Stimulated activated CD4-positive, alpha-beta T cell treated with anti-CD3 and anti-CD28 coated beads, Interleukin-1b, Interleukin-23, amount 100 ng/mL, for 1 hour (primary cell): ENCODE measurements around the gene RRP1.

ENCODE experiments used
- DNase-seq, 2 donors: peaks; one replicate each; pipeline ENCODE4 v3.0.0-alpha.2; 2020; ENCODE audit warnings: low read depth in 2 of 2

Gene RRP1

DNA sequence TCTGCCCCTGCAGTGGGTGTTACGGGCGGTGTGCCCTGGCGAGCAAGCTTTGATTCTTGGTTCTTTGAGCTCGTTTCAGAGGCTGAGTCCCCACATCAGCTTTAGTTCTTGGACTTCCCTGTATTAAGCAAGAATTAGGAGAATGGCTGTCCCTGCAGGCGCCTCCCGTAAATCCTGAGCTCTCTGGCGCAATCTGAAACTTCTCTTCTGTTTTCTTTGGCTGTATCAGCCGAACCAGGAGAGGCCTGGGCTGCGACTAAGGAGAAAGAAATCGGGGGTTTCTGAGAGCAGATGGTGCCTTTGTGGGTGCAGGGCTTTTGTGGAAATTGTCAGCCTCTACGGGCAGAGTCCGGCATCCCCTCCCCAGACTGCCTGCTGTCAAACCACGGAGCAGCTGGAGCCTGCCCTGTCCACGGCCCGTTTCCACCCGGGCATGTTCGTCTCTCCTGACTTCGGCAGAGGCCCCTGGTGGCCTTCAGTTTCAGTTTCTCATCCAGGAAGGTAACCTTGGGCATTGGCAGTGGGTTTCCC lies 31.2 kb upstream of the RRP1 start:
- no peak for DNase-seq

DNA sequence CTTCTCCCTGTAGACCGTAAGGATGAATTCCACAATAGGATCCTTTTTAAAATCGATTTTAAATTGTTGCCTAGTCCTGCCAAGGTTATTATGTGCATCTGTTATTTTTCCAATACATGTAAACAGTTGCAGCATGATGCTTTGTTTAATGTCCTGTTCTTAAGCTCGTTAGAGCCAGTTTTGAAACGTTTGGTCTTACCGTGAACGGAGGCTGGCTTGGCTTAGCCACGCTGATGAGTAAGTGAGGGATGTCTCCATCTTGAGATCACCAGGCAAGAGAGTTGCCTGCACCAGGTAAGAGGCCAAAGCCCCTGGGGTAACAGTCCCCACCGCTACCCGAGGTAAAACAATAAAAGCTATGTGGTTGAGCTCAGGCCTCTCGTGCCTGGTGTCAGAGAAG lies 30.6 kb upstream of the RRP1 start:
- no peak for DNase-seq

DNA sequence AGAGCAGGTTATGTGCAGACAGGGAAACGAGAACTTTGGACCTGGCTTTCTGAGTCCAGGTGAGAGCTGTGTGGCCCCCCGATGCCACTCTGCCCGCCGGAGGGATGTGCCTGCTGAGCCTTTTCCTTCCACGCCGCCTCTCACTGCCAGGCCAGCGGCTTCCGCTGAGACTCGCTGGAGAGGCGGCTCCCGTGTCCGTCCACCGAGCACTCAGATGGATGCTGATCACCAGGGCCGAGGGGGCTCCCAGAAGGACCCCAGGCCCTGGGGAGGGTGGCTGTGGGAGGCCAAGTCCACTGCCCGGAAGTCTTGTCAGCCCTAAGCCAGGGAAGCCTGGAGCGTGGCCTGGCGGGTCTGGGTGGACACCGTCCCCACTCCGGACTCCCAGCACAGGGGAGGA lies 29.7 kb upstream of the RRP1 start:
- DNase-seq = no peak

DNA sequence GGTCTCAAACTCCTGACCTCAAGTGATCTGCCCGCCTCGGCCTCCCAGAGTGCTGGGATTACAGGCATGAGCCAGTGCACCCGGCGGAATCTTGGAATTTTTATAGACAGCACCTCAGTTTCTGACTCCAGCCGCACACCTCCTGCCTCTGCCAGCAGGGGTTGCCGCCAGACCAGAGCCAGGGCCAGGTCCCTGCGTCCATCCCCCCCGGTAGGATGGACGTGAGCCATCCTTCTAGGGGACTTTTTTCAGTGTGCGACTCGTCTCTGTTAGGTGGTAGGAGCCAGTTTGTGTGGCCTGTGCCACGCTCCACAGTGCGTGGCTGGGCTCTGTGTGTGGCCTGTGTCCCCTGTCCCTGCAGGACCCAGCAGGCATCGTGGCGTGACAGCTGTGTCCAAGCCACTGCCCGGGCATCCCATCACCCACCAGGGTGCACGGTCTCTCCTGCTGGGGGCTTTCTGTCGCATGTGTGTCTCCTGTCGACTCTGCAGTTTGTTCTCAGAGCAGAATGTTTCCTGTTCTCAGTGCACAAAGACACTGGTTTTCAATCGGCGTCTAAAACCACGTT lies 28.9 kb upstream of the RRP1 start:
- DNase-seq = no peak

DNA sequence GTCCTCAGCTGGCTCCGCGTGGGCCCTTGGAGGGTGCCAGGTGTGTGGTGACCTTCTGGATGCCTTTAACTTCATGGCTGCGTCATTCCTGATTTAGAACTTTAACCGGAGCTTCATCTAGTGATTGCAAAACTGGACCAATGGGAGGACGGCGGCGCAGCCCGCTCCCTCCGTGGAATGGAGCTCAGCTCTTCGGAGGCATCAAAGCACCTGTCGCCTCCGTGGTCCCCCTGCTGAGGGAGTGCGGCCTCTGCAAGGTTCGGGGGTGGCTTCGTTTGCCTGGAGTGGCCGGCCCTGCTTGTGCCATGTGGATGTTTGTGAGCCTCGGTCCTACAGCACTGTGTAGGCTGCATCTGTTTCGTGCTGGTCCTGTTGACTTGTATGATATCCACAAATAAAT lies 27.5 kb upstream of the RRP1 start:
- no peak for DNase-seq

DNA sequence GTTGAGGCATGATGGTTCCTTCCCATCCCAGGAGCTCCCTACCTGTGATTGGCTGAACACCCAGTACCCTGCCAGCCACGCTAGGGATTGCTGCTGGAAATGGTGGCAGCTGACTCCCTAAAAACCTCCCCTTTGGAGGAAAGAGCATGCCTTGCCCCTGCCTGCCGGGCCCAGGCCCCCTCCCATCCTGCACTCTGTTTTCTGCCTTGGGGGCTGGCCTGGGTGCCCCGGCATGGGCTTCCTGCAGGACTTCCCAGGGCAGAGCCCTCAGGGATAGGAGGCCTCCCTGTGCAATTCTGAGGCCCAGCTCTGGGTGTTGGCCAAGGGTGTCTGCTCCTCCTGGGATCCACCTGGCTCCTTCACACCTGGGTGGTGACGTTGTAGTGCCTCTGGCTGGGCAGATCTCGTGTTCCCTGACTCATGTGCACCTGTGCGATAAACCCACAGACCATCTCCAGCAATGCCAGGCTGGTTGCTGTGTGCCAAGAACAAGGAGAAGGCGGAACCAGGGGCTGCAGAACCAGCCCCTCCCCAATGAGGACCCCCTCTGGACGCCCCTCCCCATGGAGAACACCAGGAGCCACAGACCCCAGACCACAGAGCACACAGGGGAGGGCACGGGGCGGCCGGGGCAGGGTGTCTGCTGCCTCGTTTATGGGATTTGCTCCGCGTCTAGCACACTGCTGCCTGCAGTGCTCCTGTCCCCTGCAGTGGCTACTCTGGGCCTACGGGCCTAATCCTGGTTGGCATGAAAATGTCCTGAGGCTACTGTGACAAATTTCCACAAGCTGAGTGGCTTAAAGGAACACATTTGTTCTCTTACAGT lies 26.9 kb upstream of the RRP1 start:
- DNase-seq = no peak

DNA sequence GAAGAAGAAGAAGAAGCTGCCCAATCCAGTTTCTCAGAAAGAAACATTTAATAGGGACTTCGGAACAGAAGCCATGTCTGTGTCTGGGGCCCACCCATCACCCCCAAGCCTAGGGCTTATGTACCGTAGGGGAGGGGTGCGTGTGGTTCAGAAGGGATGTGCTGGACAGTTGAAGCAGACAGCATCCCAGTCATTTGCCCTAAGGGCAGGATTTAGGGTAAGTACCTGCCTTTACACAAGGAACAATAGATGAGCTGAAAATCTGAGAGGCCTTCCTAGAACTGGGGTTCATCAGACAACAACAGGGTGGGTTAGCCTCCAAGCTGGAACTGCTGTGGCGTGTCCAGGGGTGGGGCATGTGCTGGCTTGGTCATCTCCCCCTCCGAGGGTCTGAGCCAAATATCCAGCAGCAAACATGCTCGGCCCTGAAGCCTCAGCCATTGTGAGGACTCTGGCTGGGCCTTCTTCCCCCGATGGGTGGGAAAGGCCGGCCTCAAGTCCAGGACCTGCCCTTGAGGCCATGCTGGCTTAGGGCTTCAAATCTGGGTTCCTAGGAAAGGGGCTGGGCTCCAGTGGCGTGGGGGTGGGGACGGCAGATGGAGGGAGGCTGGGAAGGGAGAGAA lies 25.4 kb upstream of the RRP1 start:
- DNase-seq = no peak

DNA sequence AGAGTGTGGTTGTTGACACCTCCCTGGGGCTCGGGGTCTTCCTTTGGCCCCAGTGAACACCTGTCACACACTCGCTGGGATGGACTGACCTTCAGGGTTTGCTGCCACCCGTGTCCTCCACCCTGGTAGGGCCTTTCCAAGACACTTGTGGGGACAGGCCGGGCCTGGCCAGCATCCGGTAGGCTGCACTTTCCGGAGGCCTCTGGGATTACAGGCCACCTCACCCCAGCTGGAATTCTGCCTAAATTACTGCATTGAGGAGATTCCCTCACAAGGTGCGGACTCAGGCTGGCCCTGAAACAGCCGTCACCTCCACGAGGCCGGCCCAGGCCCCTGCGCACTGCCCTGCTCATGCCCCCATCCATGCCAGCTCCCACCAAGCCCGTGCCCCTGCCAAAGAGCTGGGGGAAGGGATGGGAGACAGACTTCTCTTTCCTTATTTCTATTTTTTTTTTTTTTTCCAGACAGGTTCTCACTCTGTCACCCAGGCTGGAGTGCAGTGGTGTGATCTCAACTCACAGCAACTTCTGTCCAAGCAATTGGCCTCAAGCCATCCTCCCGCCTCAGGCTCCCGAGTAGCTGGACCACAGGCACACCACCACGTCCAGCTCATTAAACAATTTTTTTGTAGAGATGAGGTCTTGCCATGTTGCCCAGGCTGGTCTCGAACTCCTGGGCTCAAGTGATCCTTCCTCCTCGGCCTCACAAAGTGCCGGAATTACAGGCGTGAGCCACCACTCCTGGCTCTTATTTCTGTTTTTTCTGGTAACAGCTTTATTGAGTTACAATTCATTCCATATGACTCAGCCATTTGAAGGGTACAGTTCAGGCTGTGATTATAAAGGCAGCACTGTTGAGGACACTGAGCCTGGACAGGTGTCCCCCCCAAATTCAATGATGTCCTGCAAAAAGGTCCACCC lies 24.5 kb upstream of the RRP1 start:
- no peak for DNase-seq

DNA sequence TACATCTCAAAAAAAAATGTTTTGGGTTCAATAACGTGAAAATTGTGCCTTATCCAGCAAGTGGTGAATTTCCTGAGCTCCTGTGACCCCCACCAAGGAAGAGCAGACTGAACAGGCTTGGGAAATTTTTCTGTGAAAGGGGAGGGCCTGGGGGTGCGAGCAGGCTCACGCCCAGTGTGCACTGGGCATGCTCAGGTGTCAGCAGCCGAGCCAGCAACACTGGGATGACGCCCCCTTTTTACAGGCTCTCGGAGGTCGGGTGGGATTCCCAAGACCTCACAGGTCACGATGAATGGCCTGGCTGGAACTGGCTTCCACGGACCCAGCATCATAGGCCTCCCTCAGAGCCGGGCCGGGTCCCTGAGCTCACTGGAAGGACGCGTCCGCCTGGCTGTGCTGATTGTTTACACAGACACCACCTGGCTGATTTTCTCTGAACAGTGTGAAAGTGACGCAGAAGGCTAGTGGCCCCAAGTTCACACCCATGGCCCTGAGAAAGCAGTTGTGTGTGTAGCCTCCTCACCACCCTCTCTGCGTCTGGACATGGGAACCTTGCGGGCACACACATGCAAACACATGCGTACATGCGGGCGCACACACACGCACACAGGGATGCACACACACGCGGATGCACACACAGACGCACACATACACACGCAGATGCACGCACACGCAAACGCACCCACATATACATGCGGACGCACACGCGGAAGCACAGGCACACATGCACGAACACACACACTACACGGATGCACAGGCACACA lies 22.5 kb upstream of the RRP1 start:
- DNase-seq = no peak

DNA sequence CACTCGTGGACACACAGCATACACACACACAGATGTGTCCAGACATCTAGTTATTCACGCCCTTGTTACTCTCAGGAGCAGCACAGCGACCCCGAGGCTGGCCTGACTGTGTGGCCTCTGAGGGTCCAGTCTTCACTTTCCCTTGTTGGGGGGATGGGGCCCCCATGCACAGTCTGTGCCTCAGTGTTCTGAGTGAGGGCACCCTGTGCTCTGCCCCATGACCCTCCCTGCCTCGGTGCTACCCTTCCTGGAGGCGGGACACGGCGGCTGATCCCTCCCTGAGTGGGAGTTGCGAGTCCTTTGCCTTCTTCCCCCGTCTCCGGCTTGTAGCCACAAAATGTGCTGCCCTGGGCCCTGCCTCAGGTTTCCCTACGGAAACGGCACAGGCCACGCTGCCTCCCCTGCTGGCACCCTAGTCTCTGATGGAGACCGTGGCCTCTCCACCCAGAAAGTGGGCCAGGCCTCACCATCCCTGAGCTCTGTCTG lies 21.8 kb upstream of the RRP1 start:
- DNase-seq = no peak

DNA sequence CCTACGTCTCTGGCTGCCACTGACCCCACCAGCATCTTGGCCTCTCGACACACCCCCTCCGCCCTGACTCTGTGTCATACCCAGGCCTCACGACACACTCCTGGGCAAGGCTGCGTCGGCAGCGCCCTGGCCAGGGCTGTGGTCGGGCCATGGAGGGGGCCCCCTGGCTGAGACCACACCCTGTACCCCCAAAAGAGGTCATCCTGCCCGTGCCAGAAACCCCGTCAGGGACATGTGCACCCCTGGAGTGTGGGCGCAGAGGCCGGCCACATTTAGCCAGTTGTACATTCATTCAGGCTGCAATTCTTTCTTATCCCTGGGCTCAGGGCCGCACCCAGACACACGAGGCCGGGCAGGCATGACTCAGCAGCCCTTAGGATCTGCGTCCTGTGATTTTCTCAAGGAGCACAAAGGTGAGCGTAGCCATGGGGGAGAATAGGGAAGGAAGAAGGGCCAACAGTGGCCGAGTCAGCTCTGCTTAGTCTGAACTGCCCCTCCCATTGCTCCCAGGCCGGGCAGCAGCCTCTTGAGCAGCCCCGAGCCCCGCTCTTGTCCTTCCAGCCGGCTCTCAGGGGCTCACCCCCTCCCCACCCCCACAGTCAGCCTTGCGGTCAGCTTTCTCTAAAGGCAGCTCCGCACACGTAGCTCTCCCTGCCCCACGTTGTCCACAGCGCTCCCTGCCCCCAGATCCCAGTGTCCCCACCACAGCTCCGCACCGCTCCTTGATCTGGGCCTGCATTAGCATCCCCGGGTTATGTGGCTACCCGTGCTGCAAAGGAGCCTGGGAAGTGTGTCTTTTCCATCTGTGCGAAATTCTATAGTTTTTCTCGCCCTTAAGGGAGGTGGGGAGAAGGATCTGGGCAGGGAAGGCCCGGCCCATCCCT lies 21.2 kb upstream of the RRP1 start:
- DNase-seq = no peak

DNA sequence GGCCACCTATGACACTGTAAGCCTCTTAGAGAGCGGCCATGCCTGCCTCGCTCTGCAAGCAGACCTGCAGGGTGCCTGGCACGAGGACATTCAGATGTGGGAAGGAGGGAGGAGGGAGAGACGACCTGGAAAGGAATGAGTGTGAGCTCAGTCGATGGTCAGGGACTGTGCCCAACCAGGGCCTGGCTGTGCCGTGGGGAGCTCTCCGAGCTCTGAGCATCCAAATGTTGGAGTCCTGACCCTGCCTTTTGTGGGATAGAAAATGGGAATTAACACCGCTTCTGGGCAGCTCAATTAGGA lies 20.6 kb upstream of the RRP1 start:
- no peak for DNase-seq

DNA sequence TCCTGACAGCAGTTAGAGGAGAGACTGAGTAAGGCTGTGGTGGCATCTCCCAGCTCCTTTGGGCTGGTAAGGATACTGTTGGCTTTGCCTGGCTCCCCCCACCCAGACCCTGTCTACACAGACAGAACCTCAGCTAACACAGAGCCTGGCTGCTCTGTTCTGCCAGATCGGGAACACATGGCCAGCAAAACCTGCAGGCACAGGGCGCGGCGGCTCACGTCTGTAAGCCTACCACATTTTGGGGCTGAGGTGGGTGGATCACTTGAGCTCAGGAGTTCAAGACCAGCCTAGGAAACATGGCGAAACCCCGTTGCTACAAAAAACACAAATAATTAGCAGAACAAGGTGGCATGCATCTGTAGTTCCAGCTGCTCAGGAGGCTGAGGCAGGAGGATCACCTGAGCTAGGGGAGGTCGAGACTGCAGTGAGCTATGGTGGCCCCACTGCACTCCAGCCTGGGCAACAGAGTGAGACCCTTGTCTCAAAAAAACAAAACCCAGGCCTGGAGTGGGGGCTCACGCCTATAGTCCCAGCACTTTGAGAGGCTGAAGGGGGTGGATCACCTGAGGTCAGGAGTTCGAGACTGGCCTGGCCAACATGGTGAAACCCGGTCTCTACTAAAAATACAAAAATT lies 19.9 kb upstream of the RRP1 start:
- no peak for DNase-seq

DNA sequence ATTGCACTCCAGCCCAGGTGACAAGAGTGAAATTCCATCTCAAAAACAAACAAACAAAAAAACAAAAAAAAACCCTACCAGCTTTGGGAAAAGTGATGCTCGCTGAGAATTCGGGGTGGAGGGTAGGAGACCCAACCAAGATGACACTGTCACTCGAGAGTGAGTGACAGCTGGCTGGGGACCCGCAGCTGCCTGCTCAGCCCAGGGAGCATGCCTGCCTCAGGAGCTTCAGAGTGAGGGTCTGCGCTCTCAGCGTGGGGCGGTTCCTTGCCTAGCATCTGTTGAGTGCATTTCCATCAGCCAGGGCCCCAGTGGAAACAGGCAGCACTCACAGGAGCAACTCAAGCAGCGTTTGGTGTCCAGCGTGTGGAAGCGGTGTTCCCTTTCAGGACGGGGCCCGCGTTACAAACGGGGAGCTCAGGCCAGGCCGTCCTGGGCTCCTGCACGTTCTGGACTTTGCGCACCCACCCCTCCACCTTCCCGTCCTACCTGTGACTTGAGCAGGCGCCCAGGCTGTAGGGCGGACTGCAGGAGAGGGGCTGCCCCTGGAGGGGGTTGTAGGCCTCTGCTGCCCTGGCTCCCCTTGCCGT lies 19.2 kb upstream of the RRP1 start:
- DNase-seq = no peak

DNA sequence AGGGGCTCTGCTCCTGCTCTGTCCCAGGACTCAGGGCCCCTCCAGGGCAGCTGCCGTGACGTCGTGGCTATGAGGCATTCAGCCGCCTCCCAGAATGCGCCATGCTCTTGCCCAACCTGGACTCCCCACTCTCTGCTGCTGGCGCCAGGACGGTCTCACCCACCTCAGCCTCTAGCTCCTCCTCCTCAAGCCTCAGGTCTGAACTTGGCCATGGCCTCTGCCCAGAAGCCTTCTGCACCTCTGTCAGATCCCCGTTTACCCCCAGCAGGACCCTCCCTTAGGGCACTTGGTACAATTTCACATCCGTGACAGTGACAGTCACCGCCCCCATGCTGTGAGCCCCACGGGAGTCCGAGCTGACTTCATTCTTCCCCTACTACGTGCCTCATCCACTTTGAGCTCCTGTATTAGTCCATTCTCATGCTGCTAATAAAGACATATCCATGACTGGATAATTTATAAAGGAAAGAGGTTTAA lies 18.1 kb upstream of the RRP1 start:
- DNase-seq = no peak

DNA sequence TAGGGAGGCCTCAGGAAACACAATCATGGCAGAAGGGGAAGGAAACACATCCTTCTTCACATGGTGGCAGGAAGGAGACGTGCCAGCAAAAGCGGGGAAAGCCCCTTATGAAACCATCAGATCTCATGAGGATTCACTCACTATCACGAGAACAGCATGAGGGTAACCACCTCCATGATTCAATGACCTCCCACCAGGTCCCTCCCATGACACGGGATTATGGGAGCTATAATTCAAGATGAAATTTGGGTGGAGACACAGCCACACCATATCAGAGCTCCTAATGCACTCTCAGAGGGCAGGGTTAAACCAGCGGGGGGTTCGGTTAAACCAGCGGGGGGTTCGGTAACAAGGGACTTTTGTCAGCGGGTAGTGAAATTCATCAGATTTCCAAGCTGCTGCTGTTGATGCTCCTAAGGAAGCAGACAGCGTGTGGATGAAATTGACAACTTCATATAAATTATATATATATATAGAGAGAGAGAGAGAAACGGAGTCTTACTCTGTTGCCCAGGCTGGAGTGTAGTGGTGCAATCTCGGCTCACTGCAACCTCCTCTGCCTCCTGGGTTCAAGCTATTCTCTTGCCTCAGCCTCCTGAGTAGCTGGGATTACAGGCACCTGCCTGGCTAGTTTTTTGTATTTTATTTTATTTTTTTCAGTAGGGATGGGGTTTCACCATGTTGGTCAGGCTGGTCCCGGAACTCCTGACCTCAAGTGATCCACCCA lies 17.5 kb upstream of the RRP1 start:
- no peak for DNase-seq

DNA sequence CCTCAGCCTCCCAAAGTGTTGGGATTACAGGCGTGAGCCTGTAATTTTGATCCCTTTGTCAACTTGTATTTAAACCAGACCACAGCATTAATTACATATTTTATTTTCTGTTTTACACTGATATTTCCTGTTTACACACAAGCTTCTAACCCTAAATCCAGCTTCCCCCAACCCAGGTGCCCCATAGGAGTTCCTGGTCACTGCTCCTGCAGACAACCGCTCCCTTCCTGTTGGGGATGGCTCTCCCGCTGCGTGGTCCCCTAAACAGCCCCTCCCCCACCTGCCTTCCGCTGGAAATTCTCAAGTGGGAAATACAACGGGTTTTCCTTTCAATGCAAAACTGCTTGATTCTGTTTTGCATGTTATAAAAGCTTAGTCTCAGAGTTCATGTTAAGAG lies 17.0 kb upstream of the RRP1 start:
- DNase-seq = no peak

DNA sequence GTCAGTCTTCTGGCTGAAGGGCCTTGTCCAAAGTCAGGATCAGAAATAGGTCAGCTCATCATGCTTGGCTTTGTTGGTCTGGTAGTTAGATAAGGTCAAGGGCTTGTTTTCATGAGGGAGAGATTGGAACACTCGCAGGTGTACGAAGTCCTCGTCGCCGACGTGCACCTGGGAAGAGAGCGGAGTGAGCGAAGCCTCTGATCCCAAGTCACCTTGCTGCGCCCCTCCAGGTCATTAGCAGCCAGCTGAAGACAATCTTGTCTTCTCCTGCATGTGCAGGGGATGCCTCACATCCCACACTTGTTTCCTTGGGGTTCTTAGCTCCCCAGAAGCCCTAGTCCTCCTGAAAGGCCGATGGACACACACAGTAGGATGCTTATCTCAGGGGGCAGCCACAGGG lies 15.2 kb upstream of the RRP1 start:
- no peak for DNase-seq

DNA sequence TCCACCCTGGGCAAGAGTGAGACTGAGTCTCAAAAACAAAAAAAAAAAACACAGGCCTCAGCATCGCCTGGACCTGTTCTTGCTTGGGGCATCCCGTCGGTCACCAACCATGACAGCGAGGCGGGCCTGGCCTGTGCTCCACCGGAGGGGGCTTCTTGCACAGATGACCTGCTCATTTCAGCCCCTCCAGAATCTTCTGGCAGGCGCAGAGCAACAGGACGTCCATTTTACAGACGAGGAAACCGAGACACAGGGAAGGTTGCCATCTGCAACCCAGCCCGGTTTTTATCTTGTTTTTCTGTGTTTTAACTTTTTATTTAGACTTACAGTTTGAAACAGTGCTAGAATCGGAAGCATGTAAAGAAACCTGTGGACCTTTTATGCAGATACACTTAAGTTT lies 14.2 kb upstream of the RRP1 start:
- DNase-seq = no peak
